Mesenchymal stem cell (in vitro differentiated cells and primary cell): ENCODE data around the gene MCCC1.

ENCODE experiments used
- DNase-seq: peaks from one replicate; pipeline ENCODE4 v3.0.0-alpha.2; 2013
- H2AFZ ChIP-seq: one replicate; pipeline ENCODE4 v1.6.1; 2013; ENCODE audit warnings: low read depth, mild to moderate bottlenecking, control low read depth, inconsistent platforms, low read length, moderate library complexity
- H2AK5ac ChIP-seq: 2 replicates; pipeline ENCODE4 v1.6.1; 2013; ENCODE audit warnings: low read length, moderate library complexity, mild to moderate bottlenecking, inconsistent platforms; ENCODE audit not compliant: severe bottlenecking
- H2BK120ac ChIP-seq: one replicate; pipeline ENCODE4 v1.6.1; 2013; ENCODE audit warnings: low read depth, mild to moderate bottlenecking, inconsistent platforms, low read length, moderate library complexity
- H2BK12ac ChIP-seq, 2 experiments: one replicate each; pipeline ENCODE4 v1.6.1; 2013; ENCODE audit warnings: inconsistent platforms in 2 of 2, low read length in 2 of 2, mild to moderate bottlenecking in 2 of 2, moderate library complexity in 2 of 2, control low read depth in 1 of 2
- H2BK15ac ChIP-seq: one replicate; pipeline ENCODE4 v1.6.1; 2013; ENCODE audit warnings: mild to moderate bottlenecking, low read depth, inconsistent platforms; ENCODE audit not compliant: poor library complexity, severe bottlenecking
- H2BK5ac ChIP-seq: 2 replicates; pipeline ENCODE4 v1.6.1; 2013; ENCODE audit warnings: low read depth, mild to moderate bottlenecking, low read length, control low read depth, inconsistent platforms; ENCODE audit not compliant: poor library complexity, severe bottlenecking
- H3K14ac ChIP-seq, 2 experiments: one replicate each; pipeline ENCODE4 v1.6.1; 2013; ENCODE audit warnings: inconsistent platforms in 2 of 2, low read length in 2 of 2, control low read depth in 1 of 2, mild to moderate bottlenecking in 1 of 2, moderate library complexity in 1 of 2
- H3K18ac ChIP-seq, 2 experiments: one replicate each; pipeline ENCODE4 v1.6.1; 2013; ENCODE audit warnings: inconsistent platforms in 2 of 2, low read length in 2 of 2, control low read depth in 1 of 2, low read depth in 1 of 2, mild to moderate bottlenecking in 1 of 2
- H3K23ac ChIP-seq, 2 experiments: one replicate each; pipeline ENCODE4 v1.6.1; 2013; ENCODE audit warnings: inconsistent platforms in 2 of 2, low read length in 2 of 2, mild to moderate bottlenecking in 2 of 2, moderate library complexity in 2 of 2, control low read depth in 1 of 2
- H3K27ac ChIP-seq: 2 replicates; pipeline ENCODE4 v1.5.1; 2013; ENCODE audit warnings: mild to moderate bottlenecking, moderate library complexity, low read length, control low read depth, inconsistent platforms; ENCODE audit not compliant: poor library complexity, severe bottlenecking
- H3K27me3 ChIP-seq, 2 experiments: 2 replicates each; pipeline versions ENCODE4 v1.6.1 to v1.7.0; 2013; ENCODE audit warnings: low read length in 2 of 2, mild to moderate bottlenecking in 2 of 2, moderate library complexity in 2 of 2, control low read depth in 1 of 2, inconsistent platforms in 1 of 2; ENCODE audit not compliant: control insufficient read depth in 1 of 2, insufficient read depth in 1 of 2
- H3K36me3 ChIP-seq, 2 experiments: 2 replicates each; pipeline versions ENCODE4 v1.6.1 to v1.7.0; 2013; ENCODE audit warnings: low read length in 2 of 2, control low read depth in 1 of 2, inconsistent platforms in 1 of 2, low read depth in 1 of 2, mild to moderate bottlenecking in 1 of 2; ENCODE audit not compliant: insufficient read depth in 2 of 2, control insufficient read depth in 1 of 2
- H3K4ac ChIP-seq, 2 experiments: one replicate each; pipeline ENCODE4 v1.6.1; 2013; ENCODE audit warnings: inconsistent platforms in 2 of 2, low read length in 2 of 2, mild to moderate bottlenecking in 2 of 2, moderate library complexity in 2 of 2, control low read depth in 1 of 2, low read depth in 1 of 2
- H3K4me1 ChIP-seq: 2 replicates; pipeline ENCODE4 v1.6.1; 2013; ENCODE audit warnings: low read depth, low read length, control low read depth; ENCODE audit not compliant: control insufficient read depth, insufficient read depth
- H3K4me2 ChIP-seq: 2 replicates; pipeline ENCODE4 v1.6.1; 2013; ENCODE audit warnings: low read length, mild to moderate bottlenecking, inconsistent platforms; ENCODE audit not compliant: poor library complexity, severe bottlenecking
- H3K4me3 ChIP-seq, 2 experiments: 2 replicates each; pipeline versions ENCODE4 v1.5.1 to v1.7.0; 2013; ENCODE audit warnings: low read length in 2 of 2, mild to moderate bottlenecking in 2 of 2, control low read depth in 1 of 2, low read depth in 1 of 2; ENCODE audit not compliant: insufficient read depth in 1 of 2
- H3K79me1 ChIP-seq: replicated peaks from 2 replicates; pipeline ENCODE4 v1.6.1; 2013; ENCODE audit warnings: mild to moderate bottlenecking, control low read depth, low read length, inconsistent platforms; ENCODE audit not compliant: poor library complexity, severe bottlenecking
- H3K9ac ChIP-seq: 2 replicates; pipeline ENCODE4 v1.7.0; 2013; ENCODE audit warnings: mild to moderate bottlenecking, low read length, moderate library complexity
- H3K9me3 ChIP-seq: 2 replicates; pipeline ENCODE4 v1.7.0; 2013; ENCODE audit warnings: mild to moderate bottlenecking, low read length; ENCODE audit not compliant: control insufficient read depth
- H4K8ac ChIP-seq: one replicate; pipeline ENCODE4 v1.6.1; 2013; ENCODE audit warnings: inconsistent platforms, mild to moderate bottlenecking, low read length, moderate library complexity
- H4K91ac ChIP-seq: one replicate; pipeline ENCODE4 v1.6.1; 2013; ENCODE audit warnings: mild to moderate bottlenecking, low read length, inconsistent platforms
- WGBS: methylation state at CpG from one replicate; pipeline ENCODE4 v1.1.7; 2013; ENCODE audit warnings: mixed read lengths; 5-methylcytosine and 5-hydroxymethylcytosine counted together

Gene MCCC1

DNA sequence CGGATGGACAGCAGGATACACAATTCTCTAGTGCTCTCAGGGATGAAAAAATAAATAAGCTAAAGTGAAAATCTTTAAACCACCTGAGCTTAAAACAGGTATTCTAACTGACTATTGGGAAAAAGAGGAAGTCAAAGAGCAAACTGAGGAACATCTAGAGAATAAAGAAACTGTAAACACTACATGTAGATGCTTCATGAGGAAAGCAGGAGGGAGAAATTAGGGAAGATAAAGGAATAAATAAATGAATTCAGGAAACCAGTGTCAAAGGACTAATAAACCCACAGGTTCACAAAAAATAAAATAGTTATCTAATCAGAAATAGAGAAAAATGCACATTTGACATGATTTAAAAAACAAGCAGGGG is 525 bp upstream of the MCCC1 start:
- H2AK5ac ChIP-seq: no peak overlapping the region
- H2BK15ac ChIP-seq: no peak overlapping the region
- no CpG with 5 or more reads among the region's 1 CpG for WGBS
- H3K4me1 ChIP-seq: peaks cover 5% of the 10 kb centered on the region
- H3K27ac ChIP-seq: peak overlapping the region; percentile 61
- DNase-seq: no peak
- no peak overlapping the region for H2AFZ ChIP-seq
- H3K9me3 ChIP-seq: no peaks in the 10 kb centered on the region
- H2BK12ac ChIP-seq: no peak overlapping the region
- H3K27me3 ChIP-seq: no peaks in the 10 kb centered on the region
- peaks cover 13% of the 10 kb centered on the region for H3K79me1 ChIP-seq
- H3K14ac ChIP-seq: no peak overlapping the region
- H4K8ac ChIP-seq: no peak overlapping the region
- no peak overlapping the region for H2BK5ac ChIP-seq
- H4K91ac ChIP-seq: no peak overlapping the region
- H3K9ac ChIP-seq: peak overlapping the region; percentile 49
- peak overlapping the region in 1 of 2 experiments; percentile 96 for H3K4me3 ChIP-seq
- peaks cover 0 to 3% of the 10 kb centered on the region in 2 experiments for H3K36me3 ChIP-seq
- no peak overlapping the region for H3K18ac ChIP-seq
- H2BK120ac ChIP-seq: no peak overlapping the region
- no peak overlapping the region for H3K4ac ChIP-seq
- H3K23ac ChIP-seq: no peak overlapping the region
- H3K4me2 ChIP-seq: peak overlapping the region; percentile 76

DNA sequence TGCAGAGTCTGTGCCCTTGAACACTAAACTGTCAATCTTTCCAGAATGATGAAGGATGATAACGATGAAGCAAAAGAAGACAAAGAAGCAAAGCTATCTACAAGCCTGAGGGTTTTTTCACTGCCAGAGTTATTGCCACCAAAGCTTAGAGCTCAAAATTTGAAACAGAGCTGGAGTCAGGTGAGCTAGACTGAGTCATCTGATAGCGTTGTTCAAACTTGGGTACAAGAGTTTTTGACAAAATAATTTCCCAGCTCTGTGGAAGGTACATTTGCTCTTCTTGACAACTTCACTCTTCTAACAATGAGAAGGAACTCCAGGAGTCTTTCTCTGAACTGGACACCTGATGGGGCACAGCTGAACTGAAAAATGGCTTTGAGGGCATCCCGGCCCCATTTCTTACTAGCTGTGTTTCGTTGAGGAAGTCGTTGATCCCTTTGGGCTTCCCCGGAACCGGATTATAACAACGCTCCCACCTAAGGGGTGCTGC is 715 bp downstream of the MCCC1 start:
- H2BK12ac ChIP-seq: no peak overlapping the region
- peak overlapping the region; percentile 99 for H2AFZ ChIP-seq
- H2BK120ac ChIP-seq: no peak overlapping the region
- H3K36me3 ChIP-seq: peaks cover 0 to 4% of the 10 kb centered on the region in 2 experiments
- H3K4ac ChIP-seq: no peak overlapping the region
- peak overlapping the region; percentile 84 for H3K4me2 ChIP-seq
- no peak overlapping the region for H3K14ac ChIP-seq
- 15% methylated on average over 8 of the region's 8 CpGs for WGBS
- H3K23ac ChIP-seq: no peak overlapping the region
- H2AK5ac ChIP-seq: no peak overlapping the region
- H3K9me3 ChIP-seq: no peaks in the 10 kb centered on the region
- no peak overlapping the region for H2BK15ac ChIP-seq
- H3K27ac ChIP-seq: peak overlapping the region; percentile 63
- peak overlapping the region; percentile 91 to 96 for H3K4me3 ChIP-seq
- H4K8ac ChIP-seq: peak overlapping the region; percentile 72
- peak overlapping the region; percentile 97 for H3K9ac ChIP-seq
- no peak overlapping the region for H2BK5ac ChIP-seq
- peaks cover 14% of the 10 kb centered on the region for H3K79me1 ChIP-seq
- no peak for DNase-seq
- H4K91ac ChIP-seq: no peak overlapping the region
- H3K27me3 ChIP-seq: no peaks in the 10 kb centered on the region
- peaks cover 5% of the 10 kb centered on the region for H3K4me1 ChIP-seq
- peak overlapping the region in 1 of 2 experiments; percentile 95 for H3K18ac ChIP-seq

GRCh38 chr3:183094711-183095110 is 4.6 kb downstream of the MCCC1 start:
- Histone ChIP-seq H2BK12ac (no peak overlapping the region), H3K4me1 (peaks cover 5% of the 10 kb centered on the region), H4K91ac (no peak overlapping the region), H3K18ac (no peak overlapping the region), H3K36me3 (peaks cover 8 to 35% of the 10 kb centered on the region in 2 experiments), H2AFZ (no peak overlapping the region), H3K9ac (no peak overlapping the region), H3K79me1 (peaks cover 19% of the 10 kb centered on the region), H3K23ac (no peak overlapping the region), H2BK5ac (no peak overlapping the region), H3K4me2 (no peak overlapping the region), H3K4ac (no peak overlapping the region), H3K27me3 (no peaks in the 10 kb centered on the region), H3K4me3 (no peak overlapping the region), H2BK15ac (no peak overlapping the region), H2AK5ac (no peak overlapping the region), H4K8ac (no peak overlapping the region), H2BK120ac (no peak overlapping the region), H3K9me3 (no peaks in the 10 kb centered on the region), H3K14ac (no peak overlapping the region), H3K27ac (no peak overlapping the region)
- WGBS: 86% methylated on average over 4 of the region's 4 CpGs
- no peak for DNase-seq

- Histone ChIP-seq H3K14ac (no peak overlapping the region), H3K79me1 (peaks cover 17% of the 10 kb centered on the region), H2BK15ac (no peak overlapping the region), H2AK5ac (no peak overlapping the region), H3K27me3 (no peaks in the 10 kb centered on the region), H2BK120ac (no peak overlapping the region), H3K4me2 (no peak overlapping the region), H3K9ac (no peak overlapping the region), H3K4me1 (peaks cover under 1% of the 10 kb centered on the region), H4K91ac (no peak overlapping the region), H3K27ac (no peak overlapping the region), H3K18ac (no peak overlapping the region), H3K9me3 (no peaks in the 10 kb centered on the region), H3K4ac (no peak overlapping the region), H2BK5ac (no peak overlapping the region), H4K8ac (no peak overlapping the region), H2AFZ (no peak overlapping the region), H3K36me3 (peaks cover 19 to 53% of the 10 kb centered on the region in 2 experiments), H2BK12ac (no peak overlapping the region), H3K4me3 (no peak overlapping the region), H3K23ac (no peak overlapping the region)
- DNase-seq: no peak
- WGBS: 98% methylated on average over 8 of the region's 8 CpGs
Observed at GRCh38 chr3:183092256-183092655, 7.0 kb downstream of the MCCC1 start.
